OCI-LY3 (cell line): ENCODE data around the gene LILRB4.

Experiments
- H2AFZ ChIP-seq: fragments of 200-600, 300-600 bp; shearing (Covaris generic); 2 replicates; pipeline ENCODE4 v1.6.0; 2014; ENCODE audit warnings: antibody characterized with exemption, low read depth, low read length
- H3K27ac ChIP-seq: fragments of 200-600, 300-600 bp; sonication (generic); 2 replicates; pipeline ENCODE4 v1.5.1; 2014; ENCODE audit warnings: mild to moderate bottlenecking, low read length, moderate library complexity, mixed read lengths
- H3K27me3 ChIP-seq: fragments of 200-600, 300-600 bp; sonication (generic); 2 replicates; pipeline ENCODE4 v1.6.1; 2014; ENCODE audit warnings: low read depth, low read length, mixed read lengths
- H3K36me3 ChIP-seq: fragments of 200-600, 300-600 bp; sonication (generic); replicated peaks from 2 replicates; pipeline ENCODE3; 2014; ENCODE audit warnings: low read depth, low read length, mixed read lengths
- H3K4me1 ChIP-seq: fragments of 300-600, 200-600 bp; sonication (generic); 2 replicates; pipeline ENCODE4 v1.6.1; 2014; ENCODE audit warnings: low read length, mixed read lengths
- H3K4me2 ChIP-seq: fragments of 200-600, 300-600 bp; sonication (generic); 2 replicates; pipeline ENCODE4 v1.6.1; 2014; ENCODE audit warnings: low read length, mixed read lengths
- H3K4me3 ChIP-seq: fragments of 300-600, 200-600 bp; sonication (generic); 2 replicates; pipeline ENCODE4 v1.5.1; 2014; ENCODE audit warnings: antibody characterized with exemption, mild to moderate bottlenecking, low read length, moderate library complexity
- H3K79me2 ChIP-seq: fragments of 300-600, 200-600 bp; shearing (Covaris generic); 2 replicates; pipeline ENCODE4 v1.6.1; 2014; ENCODE audit warnings: mild to moderate bottlenecking, low read length, mixed read lengths
- H3K9ac ChIP-seq: fragments of 300-600, 200-600 bp; shearing (Covaris generic); 2 replicates; pipeline ENCODE4 v1.6.0; 2014; ENCODE audit warnings: mild to moderate bottlenecking, low read length, moderate library complexity
- H3K9me3 ChIP-seq: fragments of 200-600, 300-600 bp; shearing (Covaris generic); 2 replicates; pipeline ENCODE4 v1.6.1; 2014; ENCODE audit warnings: low read length, mixed read lengths; ENCODE audit not compliant: insufficient read depth
- H4K20me1 ChIP-seq: fragments of 200-600, 300-600 bp; sonication (generic); 2 replicates; pipeline ENCODE4 v1.6.1; 2016; ENCODE audit warnings: low read length, mixed read lengths; ENCODE audit not compliant: insufficient read depth
- CTCF ChIP-seq: fragments of 200-600, 300-600 bp; sonication (generic); IDR thresholded peaks from 2 replicates; pipeline ENCODE4 v1.5.1; 2014; ENCODE audit warnings: antibody characterized with exemption, low read length, low read depth
- EZH2phosphoT487 ChIP-seq: fragments of 200-600 bp; shearing (Covaris generic); IDR thresholded peaks from 2 replicates; pipeline ENCODE4 v1.6.1; 2018; ENCODE audit warnings: antibody characterized with exemption, mixed run types, low read depth

The LILRB4 gene

GRCh38 chr19:54682306-54682856 lies 19.6 kb downstream of the LILRB4 start:
- Histone ChIP-seq H4K20me1 (0 out of 2 replicates have a peak, but pooled peaks cover 4% of the 10 kb centered on the region), H2AFZ (no peak overlapping the region), H3K79me2 (no peaks in the 10 kb centered on the region), H3K9me3 (no peaks in the 10 kb centered on the region), H3K4me3 (peak overlapping the region; percentile 24; the same call in 1 of the 2 replicates), H3K27ac (no peak overlapping the region), H3K4me1 (peaks cover 25% of the 10 kb centered on the region), H3K9ac (no peak overlapping the region), H3K4me2 (peak overlapping the region; percentile 68), H3K36me3 (no peaks in the 10 kb centered on the region), H3K27me3 (peaks cover 17% of the 10 kb centered on the region; the same call in 1 of the 2 replicates)
- TF ChIP-seq CTCF (no peak), EZH2phosphoT487 (no peak)

GRCh38 chr19:54684527-54684926 lies 21.7 kb downstream of the LILRB4 start:
- Histone ChIP-seq H4K20me1 (0 out of 2 replicates have a peak, but pooled peaks cover 4% of the 10 kb centered on the region), H3K36me3 (no peaks in the 10 kb centered on the region), H3K27me3 (peaks cover 36% of the 10 kb centered on the region), H3K4me3 (no peak overlapping the region), H3K79me2 (no peaks in the 10 kb centered on the region), H3K4me2 (no peak overlapping the region), H3K4me1 (peaks cover 25% of the 10 kb centered on the region), H3K9ac (no peak overlapping the region), H3K9me3 (no peaks in the 10 kb centered on the region), H2AFZ (no peak overlapping the region), H3K27ac (no peak overlapping the region)
- TF ChIP-seq EZH2phosphoT487 (no peak), CTCF (no peak)

DNA sequence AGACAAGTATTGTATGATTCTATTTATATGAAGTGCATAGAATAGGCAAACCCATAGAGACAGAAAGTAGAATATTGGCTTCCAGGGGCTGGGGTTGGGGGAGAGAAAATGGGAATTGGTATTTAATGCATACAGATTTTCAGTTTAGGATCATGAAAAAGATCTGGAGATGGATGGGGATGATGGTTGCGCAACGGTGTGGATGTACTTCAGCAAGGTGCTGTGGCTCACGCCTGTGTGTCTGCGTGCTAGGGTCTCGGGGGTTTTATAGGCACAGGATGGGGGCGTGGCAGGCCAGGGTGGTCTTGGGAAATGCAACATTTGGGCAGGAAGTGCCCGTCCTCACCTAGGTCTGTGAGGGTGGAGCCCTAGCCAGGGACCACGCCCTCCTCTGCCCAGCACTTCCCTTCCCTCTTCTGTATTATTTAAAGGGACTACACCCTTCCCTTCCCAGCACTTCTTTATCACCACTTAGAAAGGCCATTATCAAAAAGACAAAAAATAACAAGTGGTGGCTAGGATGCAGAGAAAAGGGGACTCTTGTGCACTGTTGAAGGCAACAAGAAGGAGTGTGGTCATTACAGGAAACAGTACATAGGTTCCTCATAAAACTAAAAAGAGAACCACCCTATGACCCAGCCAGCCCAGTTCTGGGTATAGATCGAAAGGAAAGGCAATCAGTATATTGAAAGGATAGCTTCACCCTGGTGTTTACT lies 29.0 kb downstream of the LILRB4 start:
- TF ChIP-seq CTCF (no peak), EZH2phosphoT487 (no peak)
- H3K27ac ChIP-seq: no peak overlapping the region
- no peaks in the 10 kb centered on the region for H3K36me3 ChIP-seq
- H3K9ac ChIP-seq: no peak overlapping the region
- 0 out of 2 replicates have a peak, but pooled peaks cover 4% of the 10 kb centered on the region for H3K4me1 ChIP-seq
- peaks cover 51% of the 10 kb centered on the region for H3K27me3 ChIP-seq
- H4K20me1 ChIP-seq: no peaks in the 10 kb centered on the region
- H3K9me3 ChIP-seq: no peaks in the 10 kb centered on the region
- H3K4me2 ChIP-seq: no peak overlapping the region
- no peak overlapping the region for H2AFZ ChIP-seq
- H3K79me2 ChIP-seq: no peaks in the 10 kb centered on the region
- H3K4me3 ChIP-seq: no peak overlapping the region

DNA sequence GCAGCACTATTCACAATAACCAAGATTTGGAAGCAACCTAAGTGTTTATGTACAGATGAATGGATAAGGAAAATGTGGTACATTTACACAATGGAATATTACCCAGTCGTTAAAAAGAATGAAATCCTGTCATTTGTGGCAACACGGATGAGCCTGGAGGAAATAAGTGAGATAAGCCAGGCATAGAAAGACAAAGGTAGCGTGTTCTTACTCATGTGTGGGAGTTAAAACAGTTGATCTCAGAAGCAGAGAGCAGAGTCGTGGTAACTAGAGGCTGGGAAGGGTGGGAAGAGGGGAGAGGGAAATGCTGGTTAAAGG lies 29.5 kb downstream of the LILRB4 start:
- Histone ChIP-seq H3K4me3 (no peak overlapping the region), H3K9me3 (no peaks in the 10 kb centered on the region), H3K27me3 (peaks cover 46% of the 10 kb centered on the region), H2AFZ (no peak overlapping the region), H3K9ac (no peak overlapping the region), H3K36me3 (no peaks in the 10 kb centered on the region), H3K79me2 (no peaks in the 10 kb centered on the region), H3K27ac (no peak overlapping the region), H4K20me1 (no peaks in the 10 kb centered on the region), H3K4me1 (0 out of 2 replicates have a peak, but pooled peaks cover 4% of the 10 kb centered on the region), H3K4me2 (no peak overlapping the region)
- TF ChIP-seq CTCF (no peak), EZH2phosphoT487 (no peak)
